GM12801 (cell line): ENCODE data around the gene GAS6.

Experiments
- TF ChIP-seq, protein P1 (sequence below): IDR thresholded peaks from one replicate; pipeline ENCODE4 v1.5.1; 2011; ENCODE audit warnings: control low read depth; ENCODE audit not compliant: insufficient read length; ENCODE audit errors: extremely low read depth

GAS6 gene

DNA sequence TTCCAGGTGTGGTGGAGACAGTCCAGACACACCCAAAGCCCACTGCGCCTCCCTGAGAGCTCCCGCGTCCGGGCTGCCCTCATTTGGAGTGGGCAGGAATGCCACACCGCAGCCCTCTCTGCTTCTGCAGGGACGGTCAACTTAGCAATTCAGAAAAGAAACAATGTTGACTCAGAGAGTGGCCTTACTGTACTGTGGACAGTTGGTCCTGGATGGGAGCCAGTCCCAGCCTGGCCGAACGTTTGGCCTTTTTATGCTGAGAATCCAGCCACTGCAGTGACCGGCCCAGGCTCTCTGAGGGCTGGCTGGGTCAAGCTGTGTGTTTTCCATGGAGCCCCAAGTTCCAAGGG, 7.2 kb downstream of the GAS6 start:
- TF ChIP-seq, protein P1, sequence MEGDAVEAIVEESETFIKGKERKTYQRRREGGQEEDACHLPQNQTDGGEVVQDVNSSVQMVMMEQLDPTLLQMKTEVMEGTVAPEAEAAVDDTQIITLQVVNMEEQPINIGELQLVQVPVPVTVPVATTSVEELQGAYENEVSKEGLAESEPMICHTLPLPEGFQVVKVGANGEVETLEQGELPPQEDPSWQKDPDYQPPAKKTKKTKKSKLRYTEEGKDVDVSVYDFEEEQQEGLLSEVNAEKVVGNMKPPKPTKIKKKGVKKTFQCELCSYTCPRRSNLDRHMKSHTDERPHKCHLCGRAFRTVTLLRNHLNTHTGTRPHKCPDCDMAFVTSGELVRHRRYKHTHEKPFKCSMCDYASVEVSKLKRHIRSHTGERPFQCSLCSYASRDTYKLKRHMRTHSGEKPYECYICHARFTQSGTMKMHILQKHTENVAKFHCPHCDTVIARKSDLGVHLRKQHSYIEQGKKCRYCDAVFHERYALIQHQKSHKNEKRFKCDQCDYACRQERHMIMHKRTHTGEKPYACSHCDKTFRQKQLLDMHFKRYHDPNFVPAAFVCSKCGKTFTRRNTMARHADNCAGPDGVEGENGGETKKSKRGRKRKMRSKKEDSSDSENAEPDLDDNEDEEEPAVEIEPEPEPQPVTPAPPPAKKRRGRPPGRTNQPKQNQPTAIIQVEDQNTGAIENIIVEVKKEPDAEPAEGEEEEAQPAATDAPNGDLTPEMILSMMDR: no peak

DNA sequence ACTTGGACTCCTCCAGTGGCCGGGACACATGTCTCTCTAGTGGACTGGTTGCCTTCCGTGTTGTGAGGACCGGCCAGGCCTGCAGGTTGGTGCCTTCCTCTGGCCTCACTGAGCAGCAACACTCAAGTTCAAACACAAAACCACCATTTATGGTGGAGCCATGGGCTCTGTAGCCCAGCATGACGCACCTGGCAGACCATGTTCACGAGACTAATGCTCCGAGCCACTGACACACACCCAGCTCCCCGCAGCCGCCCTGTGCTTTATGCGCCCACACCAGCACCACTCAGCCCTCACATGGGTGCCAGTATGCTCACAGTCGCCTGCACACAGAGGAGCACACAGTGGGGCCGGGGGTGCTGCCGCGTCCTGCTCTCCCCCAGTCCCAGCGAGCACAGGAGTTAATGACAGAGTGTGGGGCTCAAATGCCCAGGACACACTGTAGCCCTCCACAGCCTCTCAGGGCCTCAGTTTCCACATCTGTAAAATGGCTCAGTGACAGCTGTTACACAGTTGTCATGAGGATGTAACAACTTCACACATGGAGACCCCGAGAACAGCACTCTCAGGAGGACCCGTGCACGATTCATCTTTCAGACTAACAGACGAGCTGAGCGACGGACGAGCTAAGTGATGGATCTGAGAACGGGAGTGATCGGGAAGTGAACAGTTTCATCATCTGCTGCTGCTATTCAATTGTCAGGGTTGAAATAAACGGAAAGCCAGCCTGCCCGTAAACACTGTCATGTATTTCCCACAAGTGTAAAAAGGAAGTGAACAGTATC, 7.8 kb downstream of the GAS6 start:
- TF ChIP-seq, protein P1: no peak

GRCh38 chr13:113855012-113855921, 8.6 kb downstream of the GAS6 start:
- TF ChIP-seq, protein P1: no peak

GRCh38 chr13:113854238-113855011, 9.5 kb downstream of the GAS6 start:
- TF ChIP-seq, protein P1: no peak

- TF ChIP-seq, protein P1: no peak
Observed at GRCh38 chr13:113853518-113854237, 10.2 kb downstream of the GAS6 start.

- TF ChIP-seq, protein P1: no peak
Observed at GRCh38 chr13:113852536-113853517, 11.0 kb downstream of the GAS6 start.
